H1 (cell line): ENCODE results near the gene SCAP. TPM values are rescaled to one million over a fixed set of nuclear protein-coding genes. Genes with fewer than 3 reads are reported as not detected.

Source experiments
- CEBPB ChIP-seq: IDR thresholded peaks from 2 replicates; pipeline ENCODE4 v1.6.1; 2012; ENCODE audit warnings: low read depth, low read length
- CHD1 ChIP-seq: IDR thresholded peaks from 2 replicates; pipeline ENCODE4 v1.6.1; 2012; ENCODE audit warnings: low read depth, low read length, improper control_type of control experiment
- CHD7 ChIP-seq: fragments of 300-600 bp; sonication (generic); IDR thresholded peaks from 2 replicates; pipeline ENCODE4 v1.7.1; 2012; ENCODE audit warnings: low read length, moderate library complexity, mild to moderate bottlenecking, inconsistent platforms; ENCODE audit not compliant: insufficient replicate concordance
- HDAC6 ChIP-seq: IDR thresholded peaks from one replicate; pipeline ENCODE4 v1.7.1; 2012; ENCODE audit warnings: low read depth, mild to moderate bottlenecking, inconsistent platforms, low read length, moderate library complexity
- JUN ChIP-seq: IDR thresholded peaks from 2 replicates; pipeline ENCODE4 v1.6.1; 2011; ENCODE audit warnings: low read depth, mild to moderate bottlenecking, improper control_type of control experiment, low read length
- MAFK ChIP-seq: IDR thresholded peaks from 2 replicates; pipeline ENCODE4 v1.6.1; 2012; ENCODE audit warnings: low read depth, mild to moderate bottlenecking, improper control_type of control experiment, low read length
- SRF ChIP-seq: IDR thresholded peaks from 2 replicates; pipeline ENCODE4 v1.6.1; 2011; ENCODE audit warnings: mild to moderate bottlenecking, low read depth, low read length, moderate library complexity
- TBP ChIP-seq: IDR thresholded peaks from 2 replicates; pipeline ENCODE4 v1.6.1; 2011; ENCODE audit warnings: low read depth, low read length, improper control_type of control experiment
- TEAD4 ChIP-seq: IDR thresholded peaks from 2 replicates; pipeline ENCODE4 v1.6.1; 2012; ENCODE audit warnings: low read depth, low read length, inconsistent platforms, mixed read lengths
- polyA plus RNA-seq, 7 experiments: library from polyadenylated mRNA; depleted of rRNA in 3 of 7; stranded (reverse) in 5 of 7; unstranded in 2 of 7; fragments of >200 nt in 5 of 7; fragments of 200-250 nt in 2 of 7; gene quantifications; 1 replicate in 5 of 7; 2 replicates in 1 of 7; 4 replicates in 1 of 7; pipeline versions ENCODE4 v1.2.1 to v1.2.3, GENCODE V29; 2011 to 2013; ENCODE audit warnings: missing spikeins in 2 of 7, mixed read lengths in 2 of 7
- total RNA-seq: library from RNA; stranded (reverse); fragmentation: NEBNext Ultra II Directional; extraction: Animal tissue kit (Norgen Biotek cat#: 25700); gene quantifications from 2 replicates; pipeline ENCODE4 v1.2.1, GENCODE V29; 2021

SCAP gene
- total and polyA plus RNA-seq, 2 of the 8 experiments (the other 6 are each of a cell fraction or from before 2014, with no cell fraction given): 74.0 to 114 TPM

GRCh38 chr3:47405820-47406761, 69.7 kb downstream of the SCAP start (continued):
- TF ChIP-seq CHD7 (no peak), CEBPB (no peak), TEAD4 (no peak), TBP (no peak), MAFK (no peak), HDAC6 (no peak), CHD1 (no peak), SRF (no peak), JUN (no peak)
